GM23338 (cell line): ENCODE results near the gene ATF7IP2. TPM values are rescaled to one million over a fixed set of nuclear protein-coding genes. Genes with fewer than 3 reads are reported as not detected.

Experiments used
- ATAC-seq: fragments of 200-7000 bp; cut with Tn5 transposase; 3 replicates; pipeline ENCODE4 v1.9.1; 2020
- DNase-seq: peaks from one replicate; pipeline ENCODE4 v3.0.0-alpha.2; 2015; ENCODE audit warnings: low spot score
- H2AFZ ChIP-seq: fragments of 200-600 bp; sonication (generic); 2 replicates; pipeline ENCODE4 v1.8.0; 2016; ENCODE audit warnings: antibody characterized with exemption, mild to moderate bottlenecking, moderate library complexity
- H3F3A ChIP-seq: fragments of 200-600 bp; sonication (generic); replicated peaks from 2 replicates; pipeline ENCODE4 v1.8.0; 2017; ENCODE audit warnings: antibody characterized with exemption, mixed run types, low read depth
- H3K27ac ChIP-seq: fragments of 200-600 bp; sonication (generic); 2 replicates; pipeline ENCODE4 v1.6.1; 2016; ENCODE audit warnings: low read depth
- H3K27me3 ChIP-seq: fragments of 200-600 bp; sonication (generic); 2 replicates; pipeline ENCODE4 v1.8.0; 2016; ENCODE audit warnings: mild to moderate bottlenecking, mixed run types, moderate library complexity; ENCODE audit not compliant: insufficient read depth
- H3K36me3 ChIP-seq: fragments of 200-600 bp; sonication (generic); 2 replicates; pipeline ENCODE4 v1.8.0; 2016; ENCODE audit warnings: mild to moderate bottlenecking; ENCODE audit not compliant: insufficient read depth
- H3K4me1 ChIP-seq: fragments of 200-600 bp; sonication (generic); 2 replicates; pipeline ENCODE4 v1.8.0; 2016; ENCODE audit warnings: mild to moderate bottlenecking, moderate library complexity; ENCODE audit not compliant: insufficient read depth
- H3K4me2 ChIP-seq: fragments of 200-600 bp; sonication (generic); 2 replicates; pipeline ENCODE4 v1.7.1; 2017; ENCODE audit warnings: mixed run types
- H3K4me3 ChIP-seq: fragments of 200-600 bp; sonication (generic); 2 replicates; pipeline ENCODE4 v1.6.1; 2016; ENCODE audit warnings: mixed run types
- H3K79me2 ChIP-seq: fragments of 200-600 bp; sonication (generic); replicated peaks from 2 replicates; pipeline ENCODE4 v1.8.0; 2017; ENCODE audit warnings: mild to moderate bottlenecking; ENCODE audit not compliant: insufficient read depth
- H3K9me2 ChIP-seq: fragments of 200-600 bp; sonication (generic); 2 replicates; pipeline ENCODE4 v1.8.0; 2017; ENCODE audit not compliant: insufficient read depth
- H4K20me1 ChIP-seq: fragments of 200-600 bp; sonication (generic); replicated peaks from 2 replicates; pipeline ENCODE4 v1.8.0; 2017; ENCODE audit warnings: mild to moderate bottlenecking; ENCODE audit not compliant: insufficient read depth
- H3K27ac Mint-ChIP-seq: 2 replicates; pipeline ENCODE4 v1.8.0; 2020; ENCODE audit warnings: inconsistent platforms, mild to moderate bottlenecking, moderate library complexity, mixed read lengths
- H3K27me3 Mint-ChIP-seq: 3 replicates; pipeline ENCODE4 v1.8.0; 2022; ENCODE audit warnings: low read depth, mild to moderate bottlenecking, moderate library complexity, mixed read lengths, inconsistent platforms; ENCODE audit not compliant: insufficient read depth, poor library complexity
- H3K36me3 Mint-ChIP-seq: 3 replicates; pipeline ENCODE4 v1.8.0; 2021; ENCODE audit warnings: low read depth, mild to moderate bottlenecking, inconsistent platforms, moderate library complexity, mixed read lengths
- H3K4me1 Mint-ChIP-seq: 3 replicates; pipeline ENCODE4 v1.8.0; 2020; ENCODE audit warnings: mild to moderate bottlenecking, inconsistent platforms, mixed read lengths
- H3K4me3 Mint-ChIP-seq: 3 replicates; pipeline ENCODE4 v1.8.0; 2021; ENCODE audit warnings: moderate library complexity, mild to moderate bottlenecking, inconsistent platforms, mixed read lengths
- H3K9me3 Mint-ChIP-seq: 3 replicates; pipeline ENCODE4 v1.8.0; 2020; ENCODE audit warnings: moderate library complexity, mild to moderate bottlenecking, inconsistent platforms, mixed read lengths
- CREB1 ChIP-seq: fragments of 250-450 bp; sonication (Bioruptor Pico); IDR thresholded peaks from 2 replicates; pipeline ENCODE4 v1.5.0; 2020; ENCODE audit warnings: low read depth, mild to moderate bottlenecking, moderate library complexity
- EZH2phosphoT487 ChIP-seq: fragments of 200-600 bp; sonication (generic); IDR thresholded peaks from one replicate; pipeline ENCODE4 v1.8.1; 2018; ENCODE audit warnings: antibody characterized with exemption; ENCODE audit not compliant: unreplicated experiment
- JUNB ChIP-seq: IDR thresholded peaks from one replicate; pipeline ENCODE4 v1.6.1; 2016; ENCODE audit warnings: antibody characterized with exemption; ENCODE audit not compliant: unreplicated experiment
- POLR2AphosphoS5 ChIP-seq: IDR thresholded peaks from 2 replicates; pipeline ENCODE4 v1.6.1; 2016; ENCODE audit warnings: antibody characterized with exemption, low read depth
- STAT1 ChIP-seq: IDR thresholded peaks from one replicate; pipeline ENCODE4 v1.6.1; 2016; ENCODE audit warnings: antibody characterized with exemption; ENCODE audit not compliant: unreplicated experiment
- polyA plus RNA-seq: library from polyadenylated mRNA; unstranded; fragments of >200 nt; fragmentation: Nextera tagmentation; extraction: Ambion mirVana; gene quantifications from 2 replicates; pipeline ENCODE4 v1.2.1, GENCODE V29; 2016
- total RNA-seq: library from RNA; depleted of rRNA; stranded (reverse); fragments of >200 nt; shearing (Covaris generic); gene quantifications from 2 replicates; pipeline ENCODE4 v1.2.3, GENCODE V29; 2014
- TF ChIP-seq, protein P1 (sequence below): IDR thresholded peaks from one replicate; pipeline ENCODE4 v1.6.1; 2018; ENCODE audit warnings: antibody characterized with exemption; ENCODE audit not compliant: unreplicated experiment
- TF ChIP-seq, protein P2 (sequence below): IDR thresholded peaks from 2 replicates; pipeline ENCODE4 v1.6.1; 2016; ENCODE audit warnings: antibody characterized with exemption
- TF ChIP-seq, protein P3 (sequence below): fragments of 250-450 bp; sonication (Bioruptor Pico); IDR thresholded peaks from 2 replicates; pipeline ENCODE4 v1.5.0; 2020; ENCODE audit warnings: mild to moderate bottlenecking, moderate library complexity
- TF ChIP-seq, protein P4 (sequence below), 2 experiments: fragments of 200-600 bp in 1 of 2; sonication (generic) in 1 of 2; conservative IDR thresholded peaks; 2 replicates each; pipeline versions ENCODE4 v1.5.1 to v1.6.1; 2016 to 2017; ENCODE audit warnings: antibody characterized with exemption in 2 of 2, low read depth in 2 of 2, mild to moderate bottlenecking in 2 of 2, moderate library complexity in 1 of 2

Gene ATF7IP2
- total and polyA plus RNA-seq, 2 experiments from 2014 or later, result 27.9 to 55.7 TPM

DNA sequence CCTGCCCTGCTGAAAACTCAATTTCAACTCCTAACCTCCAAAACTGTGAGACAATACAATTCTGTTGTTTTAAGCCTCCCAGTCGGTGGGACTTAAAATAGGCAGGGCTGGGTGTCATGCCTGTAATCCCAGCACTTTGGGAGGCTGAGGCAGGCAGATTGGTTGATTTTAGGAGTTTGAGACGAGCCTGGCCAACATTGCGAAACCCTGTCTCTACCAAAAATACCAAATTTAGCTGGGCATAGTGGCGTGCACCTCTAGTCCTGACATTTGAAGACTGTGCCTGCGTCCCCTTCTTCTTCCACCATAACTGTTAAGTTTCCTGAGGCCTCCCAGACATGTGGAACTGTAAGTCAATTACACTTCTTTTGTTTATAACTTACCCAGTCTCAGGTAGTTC, 36.0 kb upstream of the ATF7IP2 start (continued):
- TF ChIP-seq, protein P1, sequence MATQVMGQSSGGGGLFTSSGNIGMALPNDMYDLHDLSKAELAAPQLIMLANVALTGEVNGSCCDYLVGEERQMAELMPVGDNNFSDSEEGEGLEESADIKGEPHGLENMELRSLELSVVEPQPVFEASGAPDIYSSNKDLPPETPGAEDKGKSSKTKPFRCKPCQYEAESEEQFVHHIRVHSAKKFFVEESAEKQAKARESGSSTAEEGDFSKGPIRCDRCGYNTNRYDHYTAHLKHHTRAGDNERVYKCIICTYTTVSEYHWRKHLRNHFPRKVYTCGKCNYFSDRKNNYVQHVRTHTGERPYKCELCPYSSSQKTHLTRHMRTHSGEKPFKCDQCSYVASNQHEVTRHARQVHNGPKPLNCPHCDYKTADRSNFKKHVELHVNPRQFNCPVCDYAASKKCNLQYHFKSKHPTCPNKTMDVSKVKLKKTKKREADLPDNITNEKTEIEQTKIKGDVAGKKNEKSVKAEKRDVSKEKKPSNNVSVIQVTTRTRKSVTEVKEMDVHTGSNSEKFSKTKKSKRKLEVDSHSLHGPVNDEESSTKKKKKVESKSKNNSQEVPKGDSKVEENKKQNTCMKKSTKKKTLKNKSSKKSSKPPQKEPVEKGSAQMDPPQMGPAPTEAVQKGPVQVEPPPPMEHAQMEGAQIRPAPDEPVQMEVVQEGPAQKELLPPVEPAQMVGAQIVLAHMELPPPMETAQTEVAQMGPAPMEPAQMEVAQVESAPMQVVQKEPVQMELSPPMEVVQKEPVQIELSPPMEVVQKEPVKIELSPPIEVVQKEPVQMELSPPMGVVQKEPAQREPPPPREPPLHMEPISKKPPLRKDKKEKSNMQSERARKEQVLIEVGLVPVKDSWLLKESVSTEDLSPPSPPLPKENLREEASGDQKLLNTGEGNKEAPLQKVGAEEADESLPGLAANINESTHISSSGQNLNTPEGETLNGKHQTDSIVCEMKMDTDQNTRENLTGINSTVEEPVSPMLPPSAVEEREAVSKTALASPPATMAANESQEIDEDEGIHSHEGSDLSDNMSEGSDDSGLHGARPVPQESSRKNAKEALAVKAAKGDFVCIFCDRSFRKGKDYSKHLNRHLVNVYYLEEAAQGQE, result no peak
- TF ChIP-seq, protein P2, sequence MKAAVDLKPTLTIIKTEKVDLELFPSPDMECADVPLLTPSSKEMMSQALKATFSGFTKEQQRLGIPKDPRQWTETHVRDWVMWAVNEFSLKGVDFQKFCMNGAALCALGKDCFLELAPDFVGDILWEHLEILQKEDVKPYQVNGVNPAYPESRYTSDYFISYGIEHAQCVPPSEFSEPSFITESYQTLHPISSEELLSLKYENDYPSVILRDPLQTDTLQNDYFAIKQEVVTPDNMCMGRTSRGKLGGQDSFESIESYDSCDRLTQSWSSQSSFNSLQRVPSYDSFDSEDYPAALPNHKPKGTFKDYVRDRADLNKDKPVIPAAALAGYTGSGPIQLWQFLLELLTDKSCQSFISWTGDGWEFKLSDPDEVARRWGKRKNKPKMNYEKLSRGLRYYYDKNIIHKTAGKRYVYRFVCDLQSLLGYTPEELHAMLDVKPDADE, result no peak
- no peak for TF ChIP-seq POLR2AphosphoS5
- no peak for TF ChIP-seq EZH2phosphoT487

DNA sequence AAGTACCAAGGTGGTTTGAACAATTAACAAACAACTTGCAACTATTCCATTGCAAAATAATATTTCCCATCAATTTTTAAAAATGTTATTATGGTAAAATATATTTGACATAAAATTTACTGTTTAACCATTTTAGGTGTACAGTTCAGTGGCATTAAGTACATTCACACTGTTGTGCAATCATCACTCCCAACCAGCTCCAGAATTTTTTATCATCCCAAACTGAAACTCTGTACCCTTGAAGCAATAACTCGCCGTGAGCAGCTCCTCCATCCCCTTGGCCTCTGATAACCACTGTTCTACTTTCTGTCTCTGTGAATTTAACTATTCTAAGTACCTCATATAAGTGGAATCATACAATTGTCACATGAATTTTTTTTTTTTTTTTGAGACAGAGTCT, 33.6 kb upstream of the ATF7IP2 start:
- no peaks in the 10 kb centered on the region for H3K4me1 Mint-ChIP-seq
- no peaks in the 10 kb centered on the region for H4K20me1 ChIP-seq
- H3K4me3 ChIP-seq, result no peak overlapping the region
- peaks cover 28% of the 10 kb centered on the region for H3K9me3 Mint-ChIP-seq
- no peak overlapping the region for H3K27ac ChIP-seq
- no peak overlapping the region for H3K4me2 ChIP-seq
- H3K27me3 ChIP-seq, result no peaks in the 10 kb centered on the region
- no peaks in the 10 kb centered on the region for H3K79me2 ChIP-seq
- H2AFZ ChIP-seq, result no peak overlapping the region
- no peaks in the 10 kb centered on the region for H3K36me3 Mint-ChIP-seq
- H3K36me3 ChIP-seq, result no peaks in the 10 kb centered on the region
- no peaks in the 10 kb centered on the region for H3K9me2 ChIP-seq
- no peak overlapping the region for H3K27ac Mint-ChIP-seq
- no peaks in the 10 kb centered on the region for H3K27me3 Mint-ChIP-seq
- DNase-seq (no peak), ATAC-seq (no peak)
- H3K4me3 Mint-ChIP-seq, result no peak overlapping the region
- no peaks in the 10 kb centered on the region for H3K4me1 ChIP-seq
- H3F3A ChIP-seq, result no peaks in the 10 kb centered on the region
- TF ChIP-seq, protein P3, sequence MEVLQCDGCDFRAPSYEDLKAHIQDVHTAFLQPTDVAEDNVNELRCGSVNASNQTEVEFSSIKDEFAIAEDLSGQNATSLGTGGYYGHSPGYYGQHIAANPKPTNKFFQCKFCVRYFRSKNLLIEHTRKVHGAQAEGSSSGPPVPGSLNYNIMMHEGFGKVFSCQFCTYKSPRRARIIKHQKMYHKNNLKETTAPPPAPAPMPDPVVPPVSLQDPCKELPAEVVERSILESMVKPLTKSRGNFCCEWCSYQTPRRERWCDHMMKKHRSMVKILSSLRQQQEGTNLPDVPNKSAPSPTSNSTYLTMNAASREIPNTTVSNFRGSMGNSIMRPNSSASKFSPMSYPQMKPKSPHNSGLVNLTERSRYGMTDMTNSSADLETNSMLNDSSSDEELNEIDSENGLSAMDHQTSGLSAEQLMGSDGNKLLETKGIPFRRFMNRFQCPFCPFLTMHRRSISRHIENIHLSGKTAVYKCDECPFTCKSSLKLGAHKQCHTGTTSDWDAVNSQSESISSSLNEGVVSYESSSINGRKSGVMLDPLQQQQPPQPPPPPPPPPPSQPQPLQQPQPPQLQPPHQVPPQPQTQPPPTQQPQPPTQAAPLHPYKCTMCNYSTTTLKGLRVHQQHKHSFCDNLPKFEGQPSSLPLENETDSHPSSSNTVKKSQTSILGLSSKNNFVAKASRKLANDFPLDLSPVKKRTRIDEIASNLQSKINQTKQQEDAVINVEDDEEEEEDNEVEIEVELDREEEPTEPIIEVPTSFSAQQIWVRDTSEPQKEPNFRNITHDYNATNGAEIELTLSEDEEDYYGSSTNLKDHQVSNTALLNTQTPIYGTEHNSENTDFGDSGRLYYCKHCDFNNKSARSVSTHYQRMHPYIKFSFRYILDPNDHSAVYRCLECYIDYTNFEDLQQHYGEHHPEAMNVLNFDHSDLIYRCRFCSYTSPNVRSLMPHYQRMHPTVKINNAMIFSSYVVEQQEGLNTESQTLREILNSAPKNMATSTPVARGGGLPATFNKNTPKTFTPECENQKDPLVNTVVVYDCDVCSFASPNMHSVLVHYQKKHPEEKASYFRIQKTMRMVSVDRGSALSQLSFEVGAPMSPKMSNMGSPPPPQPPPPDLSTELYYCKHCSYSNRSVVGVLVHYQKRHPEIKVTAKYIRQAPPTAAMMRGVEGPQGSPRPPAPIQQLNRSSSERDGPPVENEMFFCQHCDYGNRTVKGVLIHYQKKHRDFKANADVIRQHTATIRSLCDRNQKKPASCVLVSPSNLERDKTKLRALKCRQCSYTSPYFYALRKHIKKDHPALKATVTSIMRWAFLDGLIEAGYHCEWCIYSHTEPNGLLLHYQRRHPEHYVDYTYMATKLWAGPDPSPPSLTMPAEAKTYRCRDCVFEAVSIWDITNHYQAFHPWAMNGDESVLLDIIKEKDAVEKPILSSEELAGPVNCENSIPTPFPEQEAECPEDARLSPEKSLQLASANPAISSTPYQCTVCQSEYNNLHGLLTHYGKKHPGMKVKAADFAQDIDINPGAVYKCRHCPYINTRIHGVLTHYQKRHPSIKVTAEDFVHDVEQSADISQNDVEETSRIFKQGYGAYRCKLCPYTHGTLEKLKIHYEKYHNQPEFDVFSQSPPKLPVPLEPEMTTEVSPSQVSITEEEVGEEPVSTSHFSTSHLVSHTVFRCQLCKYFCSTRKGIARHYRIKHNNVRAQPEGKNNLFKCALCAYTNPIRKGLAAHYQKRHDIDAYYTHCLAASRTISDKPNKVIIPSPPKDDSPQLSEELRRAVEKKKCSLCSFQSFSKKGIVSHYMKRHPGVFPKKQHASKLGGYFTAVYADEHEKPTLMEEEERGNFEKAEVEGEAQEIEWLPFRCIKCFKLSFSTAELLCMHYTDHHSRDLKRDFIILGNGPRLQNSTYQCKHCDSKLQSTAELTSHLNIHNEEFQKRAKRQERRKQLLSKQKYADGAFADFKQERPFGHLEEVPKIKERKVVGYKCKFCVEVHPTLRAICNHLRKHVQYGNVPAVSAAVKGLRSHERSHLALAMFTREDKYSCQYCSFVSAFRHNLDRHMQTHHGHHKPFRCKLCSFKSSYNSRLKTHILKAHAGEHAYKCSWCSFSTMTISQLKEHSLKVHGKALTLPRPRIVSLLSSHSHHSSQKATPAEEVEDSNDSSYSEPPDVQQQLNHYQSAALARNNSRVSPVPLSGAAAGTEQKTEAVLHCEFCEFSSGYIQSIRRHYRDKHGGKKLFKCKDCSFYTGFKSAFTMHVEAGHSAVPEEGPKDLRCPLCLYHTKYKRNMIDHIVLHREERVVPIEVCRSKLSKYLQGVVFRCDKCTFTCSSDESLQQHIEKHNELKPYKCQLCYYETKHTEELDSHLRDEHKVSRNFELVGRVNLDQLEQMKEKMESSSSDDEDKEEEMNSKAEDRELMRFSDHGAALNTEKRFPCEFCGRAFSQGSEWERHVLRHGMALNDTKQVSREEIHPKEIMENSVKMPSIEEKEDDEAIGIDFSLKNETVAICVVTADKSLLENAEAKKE (CRISPR knock-in tag), result no peak
- TF ChIP-seq, protein P1, result no peak
- TF ChIP-seq JUNB, result no peak
- TF ChIP-seq, protein P4, sequence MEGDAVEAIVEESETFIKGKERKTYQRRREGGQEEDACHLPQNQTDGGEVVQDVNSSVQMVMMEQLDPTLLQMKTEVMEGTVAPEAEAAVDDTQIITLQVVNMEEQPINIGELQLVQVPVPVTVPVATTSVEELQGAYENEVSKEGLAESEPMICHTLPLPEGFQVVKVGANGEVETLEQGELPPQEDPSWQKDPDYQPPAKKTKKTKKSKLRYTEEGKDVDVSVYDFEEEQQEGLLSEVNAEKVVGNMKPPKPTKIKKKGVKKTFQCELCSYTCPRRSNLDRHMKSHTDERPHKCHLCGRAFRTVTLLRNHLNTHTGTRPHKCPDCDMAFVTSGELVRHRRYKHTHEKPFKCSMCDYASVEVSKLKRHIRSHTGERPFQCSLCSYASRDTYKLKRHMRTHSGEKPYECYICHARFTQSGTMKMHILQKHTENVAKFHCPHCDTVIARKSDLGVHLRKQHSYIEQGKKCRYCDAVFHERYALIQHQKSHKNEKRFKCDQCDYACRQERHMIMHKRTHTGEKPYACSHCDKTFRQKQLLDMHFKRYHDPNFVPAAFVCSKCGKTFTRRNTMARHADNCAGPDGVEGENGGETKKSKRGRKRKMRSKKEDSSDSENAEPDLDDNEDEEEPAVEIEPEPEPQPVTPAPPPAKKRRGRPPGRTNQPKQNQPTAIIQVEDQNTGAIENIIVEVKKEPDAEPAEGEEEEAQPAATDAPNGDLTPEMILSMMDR (conservative IDR thresholded peaks at IDR 0.05; ENCODE audit: low read depth in 2 of 2), result no peak
- TF ChIP-seq STAT1, result no peak
- no peak for TF ChIP-seq POLR2AphosphoS5
- TF ChIP-seq CREB1 (CRISPR knock-in tag), result no peak
